Head of caudate nucleus (tissue), 42 donors: Measurements from ENCODE around the gene ADAMTS3.
"Not testable (repeated sequence)": the region's sequence is repeated elsewhere in the genome, so short reads cannot be mapped to it uniquely, and the experiment has no call there.

Experiments
- DNase-seq, 42 donors: peaks; one replicate each; pipeline versions ENCODE4 v3.0.0 to v3.0.0-alpha.2; 2020 to 2021; ENCODE audit warnings: mixed read lengths in 7 of 42
- intact Hi-C: fragments of 100-400 bp; cut with DNase I; formaldehyde crosslinking; loops from one replicate; pipeline ENCODE4 v1.15.0; 2022

The ADAMTS3 gene

DNA sequence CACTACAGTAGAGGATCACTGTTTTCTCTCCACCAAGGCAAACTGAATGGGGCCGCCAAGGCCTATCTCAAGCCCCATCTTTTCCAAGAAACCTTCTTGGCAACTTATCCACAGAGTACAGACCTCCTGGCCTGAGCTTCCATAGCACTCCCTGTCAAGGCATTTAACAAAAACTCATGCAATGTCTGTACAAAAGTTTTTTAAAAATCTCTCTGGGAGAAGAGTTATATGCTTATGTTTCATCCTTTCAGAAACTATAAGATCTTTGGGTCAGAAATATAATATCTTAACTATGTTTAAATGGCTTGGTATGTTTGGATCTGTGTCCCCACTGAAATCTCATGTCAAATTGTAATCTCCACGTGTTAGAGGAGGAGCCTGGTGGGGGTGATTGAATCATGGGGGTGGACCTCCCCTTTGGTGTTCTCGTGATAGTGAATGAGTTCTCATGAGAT lies 13.6 kb downstream of the ADAMTS3 start:
- no peak for DNase-seq
- intact Hi-C loops = no loop called here

DNA sequence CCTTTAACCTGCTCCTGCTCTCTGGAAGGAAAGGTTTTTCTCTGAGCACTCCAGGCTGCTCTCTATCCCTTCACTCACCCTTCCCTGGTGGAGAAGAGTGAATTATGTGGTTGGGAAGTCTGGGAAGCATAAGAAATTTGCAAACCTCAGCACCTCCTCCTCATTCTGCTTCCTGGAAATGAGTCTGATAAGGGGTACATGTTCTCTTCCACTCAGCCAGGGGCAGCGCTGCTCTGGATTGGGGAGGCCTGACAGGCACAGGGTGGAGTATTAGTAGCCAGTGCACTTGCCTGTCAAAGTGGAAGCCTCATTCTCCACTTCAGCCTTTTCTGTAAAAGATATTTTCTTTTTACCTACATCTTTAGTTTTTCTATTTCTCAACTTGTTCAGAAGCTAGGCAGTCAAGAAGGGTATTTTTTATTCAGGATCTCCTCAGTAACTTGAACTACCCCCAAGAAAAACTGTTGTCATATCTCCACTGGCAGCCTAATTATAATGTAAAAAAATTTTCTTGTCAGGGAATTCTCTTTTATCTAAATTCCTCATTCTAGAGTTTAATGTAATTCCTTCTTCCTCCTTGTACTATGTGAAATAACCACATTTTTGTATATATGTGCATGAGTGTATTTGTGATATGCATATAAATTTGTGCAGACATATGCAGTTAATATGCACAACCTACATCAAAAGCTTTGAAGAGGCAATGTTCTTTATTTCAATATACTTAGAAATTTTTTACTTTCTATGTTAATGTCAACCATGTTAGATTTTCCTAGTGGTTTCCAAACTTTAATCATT lies 15.3 kb downstream of the ADAMTS3 start:
- intact Hi-C loops = no loop called here
- peak in 3 of 42 donors; percentile 15 to 29 (median 16) for DNase-seq

DNA sequence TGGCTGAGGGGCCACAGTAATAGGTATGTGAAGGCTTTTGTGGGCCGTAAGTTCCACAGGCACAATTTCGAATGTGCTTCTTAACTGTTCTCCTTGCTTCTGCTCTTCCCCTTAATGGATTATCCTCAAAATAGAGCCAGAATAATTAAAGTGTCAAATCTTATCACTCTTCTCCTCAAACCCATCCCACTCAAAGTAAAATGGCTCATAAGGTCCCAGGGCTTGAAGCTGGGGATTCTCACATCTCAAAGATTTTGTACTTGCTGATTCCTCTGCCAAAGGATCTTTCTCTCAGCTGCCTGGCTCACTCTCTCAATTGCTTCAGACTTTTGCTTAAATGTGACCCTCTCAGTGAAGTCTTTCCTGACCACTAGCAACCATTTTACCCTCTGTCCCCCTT lies 16.6 kb downstream of the ADAMTS3 start:
- intact Hi-C loops = no loop called here
- DNase-seq = peak in 6 of 42 donors; percentile 15 to 51 (median 28)

DNA sequence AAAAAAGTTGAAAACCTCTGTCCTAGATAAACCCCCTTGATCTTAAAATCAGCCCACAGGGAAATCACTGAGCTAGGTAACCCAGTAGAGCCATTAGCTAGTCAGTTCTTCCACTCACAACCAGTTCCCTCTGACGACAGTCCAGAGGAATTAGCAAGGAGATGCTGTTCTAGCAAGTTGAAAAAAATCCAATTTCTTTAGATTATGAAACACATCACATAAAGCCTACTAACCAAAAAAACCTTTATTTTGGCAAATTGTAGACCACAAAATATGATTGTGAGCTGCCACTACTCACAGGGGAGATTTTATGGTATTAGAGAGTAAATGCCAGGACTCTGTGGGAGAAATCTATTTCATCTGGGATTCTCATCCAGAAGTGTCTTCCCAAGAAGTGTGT lies 22.6 kb downstream of the ADAMTS3 start:
- intact Hi-C loops = no loop called here
- no peak for DNase-seq

DNA sequence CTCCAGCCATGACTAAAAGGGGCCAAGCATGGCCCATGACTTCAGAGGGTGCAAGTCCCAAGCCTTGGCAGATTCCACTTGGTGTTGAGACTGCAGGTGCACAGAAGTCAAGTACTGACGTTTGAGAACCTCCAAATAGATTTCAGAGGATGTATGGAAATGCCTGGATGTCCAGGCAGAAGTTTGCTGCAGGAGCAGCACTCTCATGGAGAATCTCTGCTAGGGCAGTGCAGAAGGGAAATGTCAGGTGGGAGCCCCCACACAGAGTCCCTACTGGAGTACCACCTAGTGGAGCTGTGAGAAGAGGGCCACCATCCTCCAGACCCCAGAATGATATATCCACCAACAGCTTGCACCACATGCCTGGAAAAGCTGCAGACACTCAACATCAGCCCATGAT lies 28.3 kb downstream of the ADAMTS3 start:
- DNase-seq, intact Hi-C loops: not testable (repeated sequence)

DNA sequence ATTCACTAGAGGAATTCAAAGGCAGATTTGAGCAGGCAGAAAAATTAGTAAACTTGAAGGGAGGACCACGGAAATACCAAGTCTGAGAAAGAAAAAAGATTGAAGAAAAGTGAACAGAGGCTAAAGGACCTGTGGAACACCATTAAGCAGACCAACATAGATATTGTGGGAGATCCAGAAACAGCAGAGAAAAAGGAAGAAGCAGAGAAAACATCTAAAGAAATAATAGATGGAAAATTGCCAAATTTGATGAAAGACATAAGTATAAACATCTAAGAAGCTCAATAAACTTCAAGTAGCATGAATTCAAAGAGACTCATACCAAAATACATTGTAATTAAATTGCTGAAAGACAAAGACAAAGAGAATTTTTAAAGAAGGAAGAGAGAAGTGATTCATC lies 31.0 kb downstream of the ADAMTS3 start:
- intact Hi-C loops = no loop called here

DNA sequence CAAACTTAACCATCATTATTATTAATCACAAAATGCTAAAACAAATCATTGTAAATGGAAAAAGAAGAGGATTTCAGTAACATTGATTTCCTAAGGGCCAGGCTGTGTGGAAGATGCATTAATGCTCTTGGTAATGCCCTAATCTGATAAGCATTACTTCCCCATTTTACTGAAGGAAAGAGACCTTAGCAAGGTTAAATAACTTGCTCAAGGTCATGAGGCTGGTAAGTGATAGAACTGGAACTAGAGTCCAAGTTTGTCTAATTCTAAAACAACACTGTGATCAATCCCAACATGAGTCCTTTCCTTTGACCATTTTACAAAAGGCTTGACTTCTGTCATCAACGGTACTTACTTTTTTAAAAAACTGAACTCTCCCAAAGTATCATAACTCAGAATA lies 32.6 kb downstream of the ADAMTS3 start:
- no peak for DNase-seq
- intact Hi-C loops = no loop called here

More for the DNA sequence above, 31.0 kb downstream of the ADAMTS3 start:
- no peak for DNase-seq

DNA sequence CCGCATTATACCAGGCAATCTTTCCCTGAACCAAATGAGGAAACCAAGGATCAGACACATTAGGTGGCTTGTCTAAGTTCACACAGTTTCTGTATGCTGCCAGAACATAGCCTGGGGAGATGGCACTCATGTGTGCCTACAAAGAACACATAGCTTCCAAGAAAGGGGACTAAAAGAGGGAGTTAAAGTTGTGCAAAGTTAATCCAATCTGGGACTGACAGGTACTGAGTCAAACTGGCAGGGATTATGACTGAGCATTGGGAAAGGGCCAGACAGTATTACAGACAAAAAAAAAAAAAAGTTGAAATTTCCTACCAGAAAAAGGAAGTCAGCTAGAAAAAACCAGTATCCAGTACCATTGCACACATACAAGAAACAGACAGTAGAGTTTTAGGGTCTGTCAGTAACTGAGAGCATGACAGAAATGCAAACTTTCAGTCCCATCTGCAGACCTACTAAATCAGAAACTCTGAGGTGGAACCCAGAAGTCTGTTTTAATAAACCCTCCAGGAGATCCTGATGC lies 37.2 kb downstream of the ADAMTS3 start:
- no peak for DNase-seq
- intact Hi-C loops = no loop called here

DNA sequence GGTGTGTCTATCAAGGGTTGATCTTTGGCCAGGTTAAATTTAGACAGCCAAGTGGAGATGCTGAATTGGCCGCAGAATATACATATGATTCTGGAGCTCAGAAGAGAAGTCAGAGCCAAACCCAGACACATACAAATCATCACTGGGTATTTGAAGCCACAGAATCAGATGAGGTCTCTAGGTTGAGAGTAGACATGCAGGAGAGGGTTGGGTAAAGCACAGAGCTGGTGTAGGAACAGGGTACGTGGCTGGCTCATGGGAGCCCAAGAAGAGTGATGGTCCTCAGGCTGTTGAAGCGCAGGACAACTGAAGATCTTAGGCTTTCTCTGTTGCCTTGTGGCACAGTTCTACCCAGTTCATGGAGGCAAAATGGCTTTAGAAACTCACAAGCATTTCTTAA lies 37.7 kb downstream of the ADAMTS3 start:
- no peak for DNase-seq
- intact Hi-C loops = no loop called here

DNA sequence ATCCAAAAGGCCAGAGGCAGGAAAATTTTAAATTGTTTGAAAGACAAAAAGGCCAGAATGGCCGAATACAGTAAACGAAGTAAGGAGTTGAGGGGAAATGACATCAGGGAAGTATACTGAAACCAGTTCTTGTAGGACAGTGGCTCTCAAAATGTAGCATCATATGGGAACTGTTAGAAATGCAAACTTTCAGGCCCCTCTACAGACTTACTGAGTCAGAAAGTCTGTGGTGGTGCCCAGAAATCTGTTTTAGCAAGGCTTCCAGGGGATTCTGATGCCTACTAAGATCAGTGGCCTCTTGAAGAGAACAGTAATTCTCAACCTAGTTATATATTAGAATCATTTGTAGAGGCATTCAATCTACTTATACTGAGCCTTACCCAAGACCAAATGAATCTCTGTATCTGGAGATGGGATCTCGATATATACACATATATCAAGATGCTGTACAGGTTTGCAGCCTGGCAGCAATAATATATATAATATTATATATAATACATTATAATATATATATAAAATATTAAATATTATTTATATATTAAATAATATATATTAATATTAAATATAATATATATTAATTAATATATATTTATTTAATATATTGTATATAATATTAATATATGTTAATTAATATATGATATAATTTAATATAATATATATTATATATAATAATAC lies 39.7 kb downstream of the ADAMTS3 start:
- intact Hi-C loops = no loop called here
- no peak for DNase-seq

DNA sequence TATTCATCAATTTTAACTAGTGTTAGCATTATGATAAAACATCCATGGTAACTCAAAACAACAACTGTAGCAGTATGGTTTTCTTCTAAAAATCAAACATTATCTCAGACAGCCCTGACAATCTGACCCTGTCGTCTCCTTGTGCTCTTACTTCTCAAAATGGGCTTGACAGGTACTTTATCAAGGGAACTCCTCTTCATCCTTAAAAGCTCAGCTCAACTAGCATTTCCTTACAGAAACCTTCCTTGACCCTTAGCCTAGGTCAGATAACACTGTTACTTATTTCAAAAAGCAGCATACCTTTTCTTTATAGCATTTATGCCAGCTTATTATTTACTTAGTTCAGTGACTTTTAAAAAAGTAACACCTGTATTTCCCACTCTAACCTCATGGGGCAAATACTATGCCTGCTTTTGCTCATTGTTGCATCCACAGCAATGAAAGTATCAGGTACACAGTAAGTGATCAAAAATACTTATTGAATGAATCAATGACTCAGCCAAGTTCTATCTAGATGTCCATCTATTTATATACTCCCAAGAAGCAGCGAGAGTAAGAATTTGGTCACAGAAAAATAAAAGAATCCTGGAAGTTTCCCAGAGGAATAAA lies 41.9 kb downstream of the ADAMTS3 start:
- no peak for DNase-seq
- intact Hi-C loops = no loop called here

DNA sequence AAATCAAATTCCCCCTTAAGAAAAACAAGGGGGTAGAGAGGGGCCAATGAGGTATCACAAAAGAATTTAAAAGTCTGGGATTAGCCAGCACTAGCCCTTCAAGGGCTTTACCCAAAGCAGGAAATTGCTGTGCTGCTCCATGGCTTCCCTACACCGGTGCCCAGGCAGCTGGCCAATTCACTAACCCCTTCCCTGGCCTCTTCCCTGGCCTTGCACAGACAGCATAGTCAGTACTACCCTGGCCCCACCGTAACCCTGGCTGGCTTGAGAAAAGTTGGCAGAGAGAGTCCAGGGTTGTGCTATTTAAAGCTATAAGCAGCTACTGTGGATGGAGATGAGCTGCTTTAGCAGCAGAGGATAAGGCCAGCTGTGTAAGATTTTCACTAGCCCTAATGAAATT lies 43.1 kb downstream of the ADAMTS3 start:
- intact Hi-C loops = no loop called here
- DNase-seq = peak in 17 of 42 donors; percentile 3 to 55 (median 16)

DNA sequence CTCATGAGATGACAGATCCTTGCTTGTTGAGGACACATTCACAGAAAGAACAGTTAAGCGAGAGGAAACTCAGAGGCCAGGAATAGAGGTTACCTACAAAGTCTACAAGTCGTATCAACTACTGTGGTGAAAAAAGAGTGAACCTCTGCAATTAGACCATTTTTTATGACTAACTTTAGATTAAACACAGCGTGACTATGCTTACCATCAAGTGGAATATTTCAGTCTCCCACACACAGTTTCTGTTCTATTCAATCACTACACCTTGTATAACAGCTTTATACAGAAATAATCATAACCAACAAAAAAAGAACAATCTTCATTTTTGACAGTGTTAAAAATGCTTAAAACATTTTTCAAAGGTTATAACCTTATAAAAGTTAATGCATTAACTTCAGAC lies 46.6 kb downstream of the ADAMTS3 start:
- no peak for DNase-seq
- intact Hi-C loops = no loop called here

DNA sequence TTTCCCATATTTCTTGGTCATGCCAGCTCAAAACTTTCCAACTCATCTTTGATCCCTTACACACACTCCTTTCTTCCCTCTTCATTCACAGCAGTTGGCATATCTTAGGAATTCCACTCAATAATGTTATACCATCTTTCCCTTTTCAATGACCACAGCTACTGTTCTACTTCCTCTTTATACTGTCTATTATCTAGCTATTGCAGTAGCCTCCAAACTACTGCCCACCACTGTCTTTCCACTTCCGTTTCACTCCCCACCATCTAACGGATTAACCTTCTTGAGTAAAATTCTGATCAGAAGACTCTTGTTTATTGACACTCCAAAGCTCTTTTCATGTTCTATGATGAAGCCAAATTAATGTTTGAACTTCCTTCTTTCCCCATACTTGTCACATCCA lies 55.8 kb downstream of the ADAMTS3 start:
- intact Hi-C loops = no loop called here
- DNase-seq = no peak

DNA sequence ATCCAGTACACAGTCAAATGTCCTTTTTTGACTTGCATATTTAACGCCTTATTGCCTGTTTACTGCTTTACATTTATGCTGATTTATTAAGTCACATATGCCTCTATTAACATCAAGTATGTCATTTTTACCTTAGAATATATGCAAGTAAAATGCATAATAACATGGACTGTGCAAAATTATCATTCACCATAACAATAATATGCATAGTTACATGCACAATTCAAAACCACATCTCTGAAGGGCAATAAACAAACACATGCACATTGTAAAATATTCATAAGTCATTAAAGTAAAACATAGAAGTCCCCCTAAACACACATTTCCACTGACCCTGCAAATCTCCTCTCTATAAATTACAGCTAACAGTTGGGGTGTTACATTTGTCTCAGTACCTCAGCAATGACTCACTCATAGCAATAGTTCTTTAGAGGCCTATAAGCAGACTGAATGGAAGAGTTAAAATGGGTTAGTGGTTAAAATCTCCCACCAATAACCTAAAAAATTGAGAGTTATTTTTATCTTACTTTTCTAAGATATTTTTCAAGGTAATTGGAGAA lies 61.1 kb downstream of the ADAMTS3 start:
- no peak for DNase-seq
- intact Hi-C loops = no loop called here

DNA sequence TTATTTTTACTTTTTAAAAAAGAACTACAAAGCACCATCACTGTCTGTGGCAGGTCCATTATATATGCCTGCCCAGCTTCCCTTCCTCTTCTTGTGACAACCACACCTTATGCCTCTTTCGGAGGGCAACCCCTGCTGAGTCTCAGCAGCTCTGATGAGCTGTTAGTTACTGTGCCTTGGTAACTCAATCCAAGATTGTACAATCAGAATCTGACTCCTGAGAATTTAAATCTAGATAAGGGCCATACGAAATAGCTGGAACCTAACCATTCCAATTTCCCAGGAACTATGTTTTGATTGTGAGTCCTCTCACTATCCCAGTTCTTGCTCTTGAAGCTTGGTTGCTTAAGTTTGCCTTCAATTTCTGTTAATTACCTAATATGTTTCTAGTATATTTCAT lies 61.9 kb downstream of the ADAMTS3 start:
- DNase-seq = no peak
- intact Hi-C loops = no loop called here

DNA sequence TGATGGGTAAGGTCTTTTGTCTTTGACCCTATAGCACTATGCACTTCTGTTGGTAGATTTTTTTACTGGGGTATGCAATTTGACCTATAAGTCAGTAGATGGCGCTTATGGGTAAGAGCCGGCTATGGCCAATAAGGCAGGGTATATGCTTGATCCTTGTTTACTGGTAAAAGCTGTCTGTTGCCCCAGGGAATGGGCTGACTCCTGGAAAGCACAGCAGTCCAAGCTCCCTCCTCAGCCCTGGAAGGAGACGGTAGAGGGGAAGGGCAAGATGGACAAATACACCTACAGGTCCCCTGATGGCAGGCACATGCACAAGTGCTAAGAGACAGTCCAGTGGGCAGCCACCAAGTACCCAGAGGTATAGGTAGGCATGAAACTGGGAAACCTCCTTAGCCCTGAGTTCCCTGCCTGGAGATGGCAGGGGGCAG lies 63.7 kb downstream of the ADAMTS3 start:
- intact Hi-C loops = no loop called here
- peak in 1 of 42 donors; percentile 9 for DNase-seq

DNA sequence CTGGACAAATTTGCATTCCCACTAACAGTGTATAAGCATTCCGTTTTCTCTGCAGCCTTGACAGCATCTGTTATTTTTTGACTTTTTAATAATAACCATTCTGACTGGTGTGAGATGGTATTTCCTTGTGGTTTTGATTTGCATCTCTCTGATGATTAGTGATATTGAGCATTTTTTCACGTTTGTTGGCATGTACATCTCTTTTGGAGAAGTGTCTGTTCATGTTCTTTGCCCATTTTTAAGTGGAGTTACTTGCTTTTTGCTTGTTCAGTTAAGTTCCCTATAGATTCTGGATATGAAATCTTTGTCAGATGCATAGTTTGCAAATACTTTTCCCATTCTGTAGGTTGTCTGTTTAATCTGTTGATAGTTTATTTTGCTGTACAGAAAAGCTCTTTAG lies 68.8 kb downstream of the ADAMTS3 start:
- DNase-seq = no peak
- intact Hi-C loops = no loop called here

DNA sequence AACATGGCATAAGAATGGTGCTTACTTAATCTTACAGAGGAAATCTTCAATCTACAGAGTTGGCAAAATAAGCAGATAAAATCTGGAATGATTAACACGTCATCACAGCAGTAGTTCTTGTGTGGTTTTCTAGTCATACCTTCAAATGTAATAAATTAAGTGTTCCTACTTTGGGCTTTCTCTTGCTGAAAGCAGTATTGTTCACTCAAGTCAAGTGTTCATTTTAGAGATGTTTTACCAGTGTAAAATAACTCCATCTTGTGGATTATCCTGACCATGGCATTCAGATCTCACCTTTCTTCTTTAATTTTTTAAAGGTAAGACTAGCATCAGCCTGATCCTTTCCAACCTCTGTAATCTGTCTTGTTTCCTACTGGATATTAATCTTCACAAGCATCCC lies 72.9 kb downstream of the ADAMTS3 start:
- intact Hi-C loops = no loop called here
- DNase-seq = no peak

DNA sequence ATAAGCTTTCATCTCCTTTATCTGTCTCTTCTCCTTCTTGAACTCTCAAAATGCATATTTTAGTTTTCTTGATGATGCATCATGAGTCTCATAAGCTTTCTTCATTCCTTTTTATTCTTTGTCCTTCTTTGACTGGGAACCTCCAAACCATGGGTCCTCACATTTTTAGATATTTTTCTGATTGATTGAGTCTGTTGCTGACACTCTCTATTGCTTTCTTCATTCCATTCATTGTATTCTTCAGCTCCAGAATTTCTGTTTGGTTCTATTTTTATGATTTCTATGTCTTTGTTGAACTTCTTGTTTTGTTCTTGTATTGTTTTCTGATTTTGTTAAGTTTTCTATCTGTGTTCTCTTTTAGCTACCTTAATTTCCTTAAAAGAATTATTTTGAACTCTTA lies 74.9 kb downstream of the ADAMTS3 start:
- DNase-seq = no peak
- intact Hi-C loops = no loop called here
